NT2/D1 (cell line): ENCODE data around the gene WNK2.

Experiments
- SUZ12 ChIP-seq: IDR thresholded peaks from 2 replicates; pipeline ENCODE4 v1.6.1; 2011; ENCODE audit not compliant: insufficient read length, insufficient read depth; ENCODE audit errors: extremely low read depth
- YY1 ChIP-seq: IDR thresholded peaks from 2 replicates; pipeline ENCODE4 v1.6.1; 2011; ENCODE audit not compliant: insufficient read length, insufficient read depth
- ZNF274 ChIP-seq: IDR thresholded peaks from 2 replicates; pipeline ENCODE4 v1.6.1; 2011; ENCODE audit warnings: mild to moderate bottlenecking, low read depth, low read length

GRCh38 chr9:93260263-93261066 lies 76.5 kb downstream of the WNK2 start:
- TF ChIP-seq ZNF274 (no peak), SUZ12 (no peak), YY1 (no peak)
